DLD1 (cell line): Measurements from ENCODE around the gene CLK4.

ENCODE experiments used
- in situ Hi-C: cut with HindIII; loops from 2 replicates; pipeline ENCODE4 v1.10.0; 2017; ENCODE audit warnings: low sequenced_read_pairs

Gene CLK4

DNA sequence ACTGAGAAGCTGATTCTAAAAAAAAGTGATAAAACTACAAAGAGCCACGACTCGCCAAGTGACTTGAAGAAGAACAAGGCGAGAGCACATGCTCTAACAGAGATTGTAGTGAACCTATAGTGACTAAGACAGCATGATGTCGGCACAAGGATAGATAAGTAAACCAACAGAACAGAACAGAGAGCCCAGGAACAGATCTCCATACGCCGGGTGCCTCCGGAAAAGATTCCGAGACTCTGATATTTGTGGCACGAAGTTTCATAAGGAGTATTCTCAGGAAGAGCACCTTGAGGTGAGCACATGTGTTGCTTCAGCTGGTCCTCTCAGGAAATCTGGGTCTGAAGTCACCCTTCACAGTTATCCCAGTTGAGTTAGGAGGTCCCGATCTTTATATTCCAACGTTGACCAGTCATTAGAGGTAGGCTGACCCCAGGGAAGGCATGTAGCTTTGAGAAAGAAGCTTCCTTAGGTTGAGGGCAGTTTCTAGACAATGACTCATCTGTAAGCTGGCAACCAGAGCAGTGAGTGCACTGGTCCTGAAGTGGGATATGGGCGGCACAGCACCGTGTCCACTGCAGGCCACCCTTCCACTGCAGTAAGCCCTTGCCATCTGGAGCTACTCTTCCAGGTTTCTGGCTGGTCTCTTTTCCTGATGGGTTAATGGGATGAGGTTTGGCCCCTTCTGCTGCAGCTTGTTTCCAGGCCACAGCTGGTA lies 13.6 kb upstream of the CLK4 start:
- in situ Hi-C loops, result no loop called here

DNA sequence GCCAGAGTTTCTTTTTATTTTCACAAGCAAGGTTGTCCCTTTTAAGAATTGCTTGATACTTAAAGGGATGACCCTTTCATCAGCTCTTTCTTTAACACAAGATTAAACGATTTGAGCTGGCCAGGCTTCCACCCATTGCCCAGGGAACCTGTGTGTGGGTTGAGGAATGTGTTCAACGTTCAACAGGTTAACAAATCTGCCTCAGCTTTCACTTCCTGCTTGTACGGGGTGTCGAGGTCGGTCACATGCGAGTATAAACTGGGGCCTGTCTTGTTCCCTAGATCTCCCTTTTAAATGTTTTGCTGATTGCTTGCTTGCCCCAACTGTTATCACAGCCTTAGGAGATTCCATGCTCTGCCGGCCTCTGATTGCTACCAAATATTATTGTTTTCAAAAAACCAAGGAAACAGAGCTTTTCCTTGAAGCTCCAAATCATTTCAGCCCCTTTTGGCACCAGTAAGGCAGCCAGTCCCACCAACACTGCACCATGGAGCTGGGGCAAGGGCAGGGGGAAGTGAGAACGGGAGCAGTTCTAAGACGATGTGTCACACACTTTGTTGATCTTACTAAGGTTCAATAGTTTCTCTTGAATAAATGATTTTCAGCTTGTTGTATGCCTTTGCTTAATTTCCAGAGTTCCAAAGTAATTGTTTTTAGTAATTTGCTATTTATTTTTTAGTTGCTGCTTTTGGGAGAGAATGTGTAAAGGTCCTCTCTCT lies 10.7 kb upstream of the CLK4 start:
- in situ Hi-C loops, result no loop called here

DNA sequence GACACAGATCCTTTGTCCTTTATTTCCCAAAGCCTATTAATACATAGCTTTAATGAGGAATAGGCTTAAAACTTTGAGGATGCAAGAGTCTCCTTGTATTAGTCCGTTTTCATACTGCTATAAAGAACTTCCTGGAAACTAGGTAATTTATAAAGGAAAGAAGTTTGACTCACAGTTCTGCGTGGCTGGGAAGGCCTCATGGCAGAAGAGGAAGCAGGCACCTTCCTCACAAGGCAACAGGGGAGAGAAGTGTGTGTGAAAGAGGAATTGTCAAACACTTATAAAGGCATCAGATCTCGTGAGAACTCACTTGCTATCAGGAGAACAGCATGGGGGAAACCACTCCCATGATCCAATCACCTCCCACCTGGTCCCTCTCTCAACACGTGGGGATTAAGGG lies 5.4 kb upstream of the CLK4 start:
- in situ Hi-C loops, result no loop called here

DNA sequence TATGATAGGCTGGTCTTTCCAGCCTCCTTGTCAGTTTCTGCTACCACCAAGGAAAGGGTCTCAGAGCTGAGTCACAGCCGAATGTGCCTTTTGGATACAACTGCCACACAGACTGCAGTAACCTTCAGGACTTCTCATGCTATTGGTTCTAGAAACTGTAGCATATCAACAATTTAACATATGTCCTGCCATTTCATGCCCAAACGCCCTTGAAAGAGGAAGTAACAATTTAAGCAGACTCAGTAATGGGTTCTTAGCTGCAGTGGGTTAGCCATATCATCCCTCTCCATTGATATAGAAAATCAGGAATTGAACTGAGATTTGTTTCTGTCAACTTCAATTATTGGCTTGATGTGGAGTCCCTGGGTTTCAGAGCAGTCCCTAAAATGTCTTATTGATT lies 4.1 kb upstream of the CLK4 start:
- in situ Hi-C loops, result no loop called here

DNA sequence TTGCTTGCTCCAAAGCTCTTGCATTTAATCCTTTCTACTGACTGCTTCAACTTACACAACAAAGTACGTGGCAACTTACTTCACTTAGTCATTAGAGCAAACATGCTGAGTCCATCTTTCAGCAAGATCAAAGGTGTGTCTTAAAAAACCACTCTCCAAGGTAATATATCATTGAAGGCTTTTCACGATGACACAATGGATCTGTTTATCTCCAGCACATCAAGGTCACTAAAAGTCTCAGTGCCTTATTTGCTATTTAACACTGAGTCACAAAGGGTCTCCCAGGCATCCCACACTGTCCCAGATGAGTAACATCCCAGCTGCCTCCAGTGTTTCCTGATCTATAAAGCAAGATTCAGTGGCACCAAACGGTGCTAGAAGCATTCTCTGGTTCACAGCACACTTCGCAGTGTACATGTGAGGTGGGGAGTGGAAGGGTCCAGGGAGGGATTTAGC lies 3.7 kb upstream of the CLK4 start:
- in situ Hi-C loops, result no loop called here

DNA sequence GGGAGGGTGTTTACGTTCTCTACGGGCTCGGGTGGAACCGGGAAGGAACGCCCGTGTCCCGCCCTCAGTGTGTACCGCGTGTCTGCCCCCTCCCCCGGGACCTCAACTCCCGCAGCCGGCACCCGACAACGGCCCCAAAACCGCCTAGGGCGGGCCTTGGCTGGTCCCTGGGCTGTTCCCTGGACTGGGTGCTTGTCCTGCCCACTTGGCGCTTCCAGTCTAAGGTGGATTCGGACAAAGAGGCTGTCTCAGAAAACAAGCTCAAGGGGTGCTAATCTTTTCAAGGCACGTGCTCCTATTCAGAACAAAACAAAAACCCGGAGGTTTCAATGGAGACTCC lies 379 bp upstream of the CLK4 start:
- in situ Hi-C loops, result no loop called here

DNA sequence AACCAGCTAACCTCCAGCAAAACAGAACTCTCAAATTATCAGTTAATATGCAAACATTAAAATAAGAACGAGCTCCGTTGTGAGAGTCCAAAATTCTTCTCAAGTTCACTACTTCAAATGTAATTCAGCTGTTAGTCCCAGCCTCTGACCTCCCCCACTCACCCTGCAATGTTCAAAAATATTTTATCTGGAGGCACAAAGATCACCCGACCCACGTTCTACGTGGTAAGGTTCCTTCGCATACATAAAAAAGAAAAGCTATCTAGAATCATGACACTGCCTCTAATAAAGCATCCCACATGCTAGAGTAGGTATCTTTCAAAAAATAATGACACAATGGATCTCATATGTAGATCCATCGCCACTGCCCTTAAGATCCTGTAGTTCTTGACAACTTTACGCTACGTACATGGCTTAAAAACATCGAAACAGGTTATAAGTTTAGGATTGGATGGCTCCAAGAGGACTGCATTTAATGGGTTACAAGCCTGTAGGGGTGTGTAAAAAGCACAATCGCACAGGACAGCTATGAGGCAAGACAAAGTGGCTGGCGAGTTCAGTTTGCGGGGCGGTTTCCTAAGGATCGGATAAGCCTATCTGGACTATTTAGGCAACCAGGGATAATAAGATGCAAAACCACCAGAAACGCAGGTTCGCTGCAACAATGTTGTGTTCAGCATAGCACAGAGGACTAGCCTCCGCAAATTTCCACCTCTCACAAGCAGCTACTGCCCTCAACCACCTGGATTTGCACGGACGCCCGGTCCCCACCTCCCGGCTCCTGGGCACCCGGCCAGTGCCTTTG lies 969 bp downstream of the CLK4 start:
- in situ Hi-C loops, result no loop called here

DNA sequence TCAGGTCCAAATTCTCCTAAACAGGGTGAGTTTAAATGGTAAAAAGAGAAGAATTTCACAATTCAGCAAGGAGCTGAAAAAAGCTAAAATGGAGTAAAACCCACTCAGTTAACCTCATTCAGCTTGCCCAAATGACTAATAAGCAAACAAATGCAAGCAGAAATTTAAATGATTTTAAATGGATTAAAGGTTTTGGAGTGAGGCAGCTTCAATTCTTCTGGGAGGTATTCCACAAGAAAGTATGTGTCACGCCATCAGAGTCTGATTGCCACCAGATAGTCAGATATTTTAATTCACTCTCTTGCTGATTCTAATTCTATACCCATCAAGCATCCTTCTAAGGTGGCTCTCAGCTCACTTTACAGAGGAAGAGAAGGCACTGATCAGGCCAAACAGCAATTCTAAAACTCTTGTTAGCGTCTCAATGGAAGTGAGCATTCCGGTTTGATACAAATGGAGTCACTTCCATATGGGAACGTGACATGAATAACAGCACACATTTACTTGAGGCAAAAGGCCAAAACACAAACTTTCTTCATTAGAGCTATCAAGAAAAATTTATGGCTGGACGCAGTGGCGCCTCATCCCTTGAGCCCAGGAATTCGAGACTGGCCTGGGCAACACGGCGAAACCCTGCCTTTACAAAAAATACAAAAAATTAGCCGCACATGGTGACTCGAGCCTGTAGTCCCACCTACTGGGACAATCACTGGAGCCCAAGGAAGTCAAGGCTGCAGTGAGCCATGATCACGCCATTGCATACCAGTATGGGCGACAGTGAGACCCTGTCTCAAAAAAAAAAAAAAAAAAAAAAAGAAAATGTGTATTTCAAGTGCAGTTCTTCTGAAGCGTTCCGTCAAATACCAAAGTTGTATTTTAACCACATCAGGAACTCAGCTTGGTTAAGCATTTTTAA lies 2.0 kb downstream of the CLK4 start:
- in situ Hi-C loops, result no loop called here

DNA sequence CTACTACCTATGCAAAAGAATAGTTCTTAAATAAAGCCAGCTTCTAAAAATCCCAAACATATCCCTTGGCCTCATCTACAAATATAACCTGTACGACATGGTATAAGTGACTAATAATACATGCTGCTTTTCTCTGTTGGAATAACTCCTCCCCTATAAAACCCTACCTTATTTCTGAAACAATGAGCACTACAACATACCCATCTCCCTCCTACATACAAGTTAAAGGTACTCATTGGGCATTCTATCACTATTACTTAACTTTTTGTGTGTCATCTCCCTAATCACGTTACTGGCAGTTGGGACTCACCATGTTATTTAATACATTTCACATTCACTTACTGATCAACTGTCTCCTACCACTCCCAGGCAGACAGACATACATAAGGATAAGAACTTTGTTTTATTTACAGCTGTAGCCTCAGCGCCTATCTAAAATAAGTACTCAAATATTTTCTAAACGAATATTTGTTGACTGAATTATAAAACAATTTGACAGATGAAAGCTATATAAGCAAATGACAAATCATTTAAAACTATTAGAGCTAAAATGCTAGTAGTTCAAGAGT lies 4.1 kb downstream of the CLK4 start:
- in situ Hi-C loops, result no loop called here

DNA sequence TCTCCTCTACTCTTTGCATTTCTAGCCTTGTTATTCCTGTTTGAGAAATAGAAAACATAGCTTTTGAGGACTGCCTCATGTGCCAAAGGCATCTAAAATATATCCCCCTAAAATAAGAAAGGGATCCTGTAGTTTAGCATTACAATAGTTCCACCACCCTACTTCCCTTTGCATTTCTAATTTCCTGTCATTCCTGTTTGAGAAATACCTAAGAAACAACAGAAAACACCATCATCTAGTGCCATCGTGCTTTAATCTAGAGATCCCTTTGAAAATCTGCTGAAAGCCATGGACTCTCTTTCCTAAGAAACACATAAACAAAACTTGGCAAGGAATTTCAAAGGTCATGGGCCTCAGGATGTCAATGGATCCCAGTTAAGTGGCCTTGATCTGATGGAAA lies 7.5 kb downstream of the CLK4 start:
- in situ Hi-C loops, result no loop called here

DNA sequence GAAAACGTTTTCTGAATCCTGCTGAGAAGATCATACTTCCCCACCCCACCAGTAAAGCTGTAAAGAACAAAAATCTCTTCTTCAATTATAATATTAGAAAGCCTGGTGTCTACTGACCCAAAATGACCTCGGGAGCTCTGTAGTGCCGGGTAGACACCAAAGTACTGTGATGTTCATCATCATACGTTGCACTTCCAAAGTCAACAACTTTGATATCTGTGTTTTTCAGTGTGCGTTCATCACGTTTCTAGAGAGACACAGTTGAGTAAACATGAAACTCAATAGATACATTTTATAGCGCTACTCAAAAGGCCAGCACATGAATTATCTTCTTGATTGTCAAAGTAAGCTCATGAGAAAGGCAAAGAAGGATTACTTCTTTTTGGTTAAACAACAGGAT lies 14.6 kb downstream of the CLK4 start:
- in situ Hi-C loops, result no loop called here

DNA sequence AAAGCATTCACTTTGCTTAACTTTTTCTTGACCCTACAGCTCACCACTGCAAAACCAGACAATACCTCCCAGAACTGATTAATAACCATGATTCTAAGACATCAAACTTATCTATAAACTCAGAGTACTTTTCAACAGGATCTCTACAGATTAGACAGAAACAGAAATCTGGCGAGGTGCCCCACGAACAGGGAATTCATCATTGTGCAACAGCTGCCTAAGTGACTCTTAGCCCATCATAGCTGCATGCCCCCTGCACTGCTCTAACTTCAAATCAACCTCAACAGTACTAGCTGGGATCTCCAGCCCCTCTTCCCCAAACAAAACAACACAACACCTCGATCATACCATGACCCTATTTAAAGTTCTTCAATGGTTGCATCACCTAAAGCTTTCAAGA lies 20.6 kb downstream of the CLK4 start:
- in situ Hi-C loops, result no loop called here

DNA sequence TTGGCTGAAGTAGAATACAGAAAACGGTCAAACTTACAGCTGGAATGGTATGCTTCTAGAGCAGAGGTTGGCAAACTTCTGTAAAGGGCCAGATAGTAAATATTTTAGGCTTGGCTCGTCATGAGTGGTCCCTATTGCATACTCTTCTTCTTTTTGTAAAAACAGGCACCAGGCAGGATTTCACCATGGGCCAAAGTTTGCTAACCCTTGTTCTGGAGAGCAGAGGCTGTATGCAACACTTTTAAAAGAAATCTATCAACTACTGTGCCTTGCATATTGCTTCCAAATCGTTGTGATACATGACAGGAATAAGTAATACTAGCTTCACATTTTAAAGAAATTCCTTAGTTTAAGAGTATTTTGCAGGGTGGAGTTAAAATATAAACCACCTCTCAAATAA lies 21.1 kb downstream of the CLK4 start:
- in situ Hi-C loops, result no loop called here

DNA sequence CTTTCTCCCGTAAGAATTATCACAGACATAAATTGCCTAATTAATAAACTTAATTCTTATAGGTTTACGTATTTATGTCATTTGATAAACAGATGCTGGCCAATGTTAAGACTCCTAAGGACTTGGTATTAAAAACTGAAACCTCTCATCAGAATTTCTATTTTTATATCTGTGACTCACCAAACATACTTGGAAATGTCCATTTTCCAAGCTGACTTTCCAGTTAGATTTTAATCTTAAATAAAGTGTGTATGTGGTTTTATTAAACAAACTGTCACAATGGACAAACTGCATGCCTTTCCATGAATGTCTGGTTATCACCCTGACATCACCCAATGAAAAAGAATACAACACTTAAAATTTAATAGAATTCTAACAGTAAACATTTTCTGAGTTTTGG lies 24.1 kb downstream of the CLK4 start:
- in situ Hi-C loops, result no loop called here

DNA sequence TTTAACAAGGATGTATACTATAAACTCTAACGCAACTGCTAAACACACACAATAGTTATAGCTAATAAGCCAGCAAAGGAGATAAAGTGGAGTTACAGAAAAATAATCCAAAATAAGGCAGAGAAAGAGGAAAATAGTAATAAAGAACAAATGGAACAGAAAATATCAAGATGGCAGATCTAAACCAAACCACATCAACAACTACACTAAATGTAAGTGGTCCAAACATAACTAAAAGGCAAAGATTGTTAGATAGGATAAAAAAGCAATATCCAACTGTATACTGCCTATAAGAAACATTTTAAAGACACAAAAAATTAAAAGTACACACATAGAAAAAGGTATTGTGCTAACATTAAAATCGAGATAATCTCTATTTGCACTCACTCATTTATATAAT lies 31.1 kb downstream of the CLK4 start:
- in situ Hi-C loops, result no loop called here

DNA sequence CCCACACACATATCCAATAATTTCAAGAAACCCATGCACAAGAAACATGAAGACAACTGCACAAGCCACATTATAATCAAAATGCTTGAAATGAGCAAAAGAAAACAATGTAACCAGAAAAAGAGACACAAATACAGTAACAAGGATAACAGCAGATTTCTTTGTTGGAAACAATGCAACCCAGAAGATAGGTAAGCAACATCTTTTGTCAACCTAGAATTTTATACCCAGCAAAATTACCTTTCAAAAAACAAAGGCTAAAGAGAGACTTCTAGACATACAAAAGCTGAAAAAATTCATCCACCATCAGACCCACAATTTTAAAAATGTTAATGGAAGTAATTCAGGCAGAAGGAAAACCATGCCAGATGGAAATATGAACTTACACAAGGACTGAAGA lies 31.7 kb downstream of the CLK4 start:
- in situ Hi-C loops, result no loop called here

DNA sequence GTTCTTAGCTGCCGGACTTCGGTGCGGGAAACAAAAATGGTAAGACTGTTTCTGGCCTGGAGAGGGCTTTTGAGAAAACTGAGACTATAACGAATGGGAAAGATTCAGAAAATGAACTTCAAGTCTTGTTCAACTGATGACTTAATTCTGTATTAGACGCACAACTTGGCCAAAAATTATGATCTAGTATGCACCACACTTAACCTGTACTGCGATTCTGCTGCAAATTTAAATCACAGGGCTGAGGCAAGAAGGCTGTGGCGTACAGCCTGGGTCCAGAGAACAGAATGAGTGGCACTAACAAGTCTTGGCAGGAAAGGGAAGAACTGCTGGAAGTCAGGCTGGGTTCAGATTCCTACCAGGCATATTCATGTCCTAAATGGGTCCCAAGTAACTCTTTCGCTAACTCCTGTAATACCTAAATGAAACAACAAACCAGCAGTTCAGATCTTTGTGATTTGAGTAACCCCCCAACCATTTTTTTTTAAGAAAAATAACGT lies 35.9 kb downstream of the CLK4 start:
- in situ Hi-C loops, result no loop called here

DNA sequence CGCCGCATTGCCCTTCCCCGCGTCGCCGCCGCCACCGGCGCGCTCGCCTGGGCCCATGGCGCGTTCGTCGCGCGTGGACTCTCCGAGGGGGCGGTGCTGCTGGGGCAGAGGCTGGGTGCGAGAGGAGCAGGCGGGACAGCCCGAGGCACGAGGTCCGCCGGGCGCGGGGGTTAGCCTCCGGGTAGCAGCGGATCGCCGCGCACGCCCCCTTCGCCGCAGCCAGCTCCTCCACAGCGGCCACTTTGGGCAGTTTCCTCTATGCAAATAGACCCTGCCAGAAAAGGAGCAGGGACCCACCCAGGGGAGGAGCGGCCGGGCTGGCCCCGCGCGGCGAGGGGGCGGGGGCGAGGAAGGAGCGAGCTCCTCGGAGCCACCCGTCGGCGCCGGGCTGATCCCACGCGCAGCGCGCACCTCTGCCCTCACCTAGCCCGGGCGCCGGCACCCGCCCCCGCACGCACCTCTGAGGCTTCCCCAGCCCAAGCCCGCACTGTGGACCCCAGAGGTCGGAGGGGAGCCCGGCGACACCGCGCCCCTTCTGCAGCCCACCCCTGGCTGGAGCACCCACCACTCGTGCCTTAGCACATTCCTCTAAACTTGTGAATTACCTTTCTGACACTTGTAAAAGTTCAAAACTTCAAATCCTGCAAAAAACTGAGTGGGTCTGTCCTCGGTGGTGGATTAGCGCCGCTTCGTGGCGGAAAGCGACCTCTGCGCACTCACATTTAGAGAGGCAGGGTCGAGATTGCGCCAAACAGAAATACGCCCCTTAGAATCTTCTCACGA lies 36.5 kb downstream of the CLK4 start, which contains the start of gene COL23A1:
Gene COL23A1, minus strand, starts transcription at position 253 of the 783 bp plus-strand sequence.
- in situ Hi-C loops, result no loop called here
